NCI-H2171 treated with DMSO at 0.1 percent for 48 hours (cell line): Measurements from ENCODE around the gene HES7.

Source experiments
- DNase-seq: peaks from one replicate; lab custom pipeline; 2025; lab: John Stamatoyannopoulos, UW

The HES7 gene

GRCh38 chr17:8123695-8124349 is at the start of gene HES7:
Gene HES7, minus strand, starts transcription at chr17:8124106. Its CDS starts 22 bp downstream, at chr17:8124084.
- no peak for DNase-seq

- DNase-seq: peak; percentile 97
Measured at GRCh38 chr17:8173056-8173870, 49.4 kb upstream of the HES7 start.

- DNase-seq: peak; percentile 83
Measured at GRCh38 chr17:8170186-8170585, 46.3 kb upstream of the HES7 start.

GRCh38 chr17:8167526-8167925 is 43.6 kb upstream of the HES7 start:
- DNase-seq: no peak

GRCh38 chr17:8166731-8167130 is 42.8 kb upstream of the HES7 start:
- DNase-seq: no peak

GRCh38 chr17:8164815-8165131 is 40.9 kb upstream of the HES7 start:
- DNase-seq: no peak

GRCh38 chr17:8163978-8164814 is 40.3 kb upstream of the HES7 start:
- no peak for DNase-seq

GRCh38 chr17:8162997-8163977 is 39.4 kb upstream of the HES7 start:
- DNase-seq: no peak

GRCh38 chr17:8162233-8162996 is 38.5 kb upstream of the HES7 start, which contains the start of gene VAMP2:
Gene VAMP2, minus strand, starts transcription at chr17:8162948. Its CDS starts 69 bp downstream, at chr17:8162879.
- peak; percentile 61 for DNase-seq

- DNase-seq: no peak
Measured at GRCh38 chr17:8161289-8162232, 37.7 kb upstream of the HES7 start.

GRCh38 chr17:8160741-8161221 is 36.9 kb upstream of the HES7 start:
- DNase-seq: no peak

- no peak for DNase-seq
Measured at GRCh38 chr17:8160224-8160577, 36.3 kb upstream of the HES7 start.

- DNase-seq: no peak
Measured at GRCh38 chr17:8159459-8160223, 35.7 kb upstream of the HES7 start.

- DNase-seq: no peak
Measured at GRCh38 chr17:8159032-8159400, 35.1 kb upstream of the HES7 start.

GRCh38 chr17:8158267-8159031 is 34.5 kb upstream of the HES7 start:
- peak; percentile 52 for DNase-seq

GRCh38 chr17:8156246-8156992 is 32.5 kb upstream of the HES7 start:
- peak; percentile 100 for DNase-seq

- no peak for DNase-seq
Measured at GRCh38 chr17:8155996-8156245, 32.0 kb upstream of the HES7 start.
